Hepatocyte (in vitro differentiated cells): ENCODE data around the gene TMEM87A.

Experiments used
- CTCF ChIP-seq: fragments of 200-600 bp; sonication (generic); IDR thresholded peaks from 2 replicates; pipeline ENCODE4 v1.5.1; 2016; ENCODE audit warnings: antibody characterized with exemption, mild to moderate bottlenecking; ENCODE audit not compliant: poor library complexity
- EZH2 ChIP-seq: fragments of 200-600 bp; sonication (generic); IDR thresholded peaks from 2 replicates; pipeline ENCODE4 v1.6.1; 2016; ENCODE audit warnings: antibody characterized with exemption, mild to moderate bottlenecking, borderline replicate concordance
- EZH2phosphoT487 ChIP-seq: fragments of 200-600 bp; sonication (generic); IDR thresholded peaks from one replicate; pipeline ENCODE4 v1.6.1; 2018; ENCODE audit warnings: antibody characterized with exemption, mild to moderate bottlenecking, low read depth, moderate library complexity; ENCODE audit not compliant: unreplicated experiment, severe bottlenecking

- TF ChIP-seq EZH2: no peak
- TF ChIP-seq CTCF: no peak
- no peak for TF ChIP-seq EZH2phosphoT487
These were observed 71.4 kb downstream of the TMEM87A start for GRCh38 chr15:42201801-42202200.
